HepG2 (cell line): Measurements from ENCODE around the gene MPP3. TPM values are rescaled to one million over a fixed set of nuclear protein-coding genes. Genes with fewer than 3 reads are reported as not detected.
A peak's percentile ranks its signal among the peaks of the same experiment; 100 is the strongest.

ENCODE experiments used
- ATAC-seq: fragments of 200-7000 bp; cut with Tn5 transposase; 3 replicates; pipeline ENCODE4 v1.9.1; 2020; ENCODE audit warnings: mild to moderate bottlenecking, moderate library complexity
- BruUV-seq: library from RNA; stranded (reverse); fragments of 400-500 nt; replicated peaks from 2 replicates; lab custom pipeline; 2021; lab: Mats Ljungman, UMichigan
- CTCF ChIA-PET: fragments of 300-600 bp; formaldehyde crosslinking; extraction: SDS; loops from one replicate; lab custom pipeline; 2021; ENCODE audit warnings: low total read pairs, inconsistent platforms, low intra/inter-chr PET ratio; lab: Yijun Ruan, JAX
- POLR2A ChIA-PET: fragments of 350-600 bp; sonication (Branson Sonifier 250); formaldehyde crosslinking; loops from one replicate; lab custom pipeline; 2020; ENCODE audit warnings: antibody characterized with exemption, inconsistent platforms; lab: Yijun Ruan, JAX
- DNase-seq: peaks from one replicate; pipeline ENCODE4 v3.0.0-alpha.2; 2015; ENCODE audit warnings: low spot score
- FAIRE-seq: peaks from 3 replicates; lab custom pipeline; 2011; peaks lifted over from hg19 to GRCh38; lab: Jason Lieb, UNC
- H2AFZ ChIP-seq: one replicate; pipeline ENCODE4 v1.6.1; 2011; ENCODE audit warnings: low read length, inconsistent platforms
- H3K27ac ChIP-seq: fragments of 300-600 bp; 3 replicates; pipeline ENCODE4 v1.8.0; 2011; ENCODE audit warnings: mixed run types, mild to moderate bottlenecking, mixed read lengths, low read length, inconsistent platforms; ENCODE audit not compliant: insufficient read depth; ENCODE audit errors: extremely low read length
- H3K27me3 ChIP-seq, 2 experiments: fragments of 200-600 bp in 1 of 2; 2 replicates in 1 of 2; 3 replicates in 1 of 2; pipeline versions ENCODE4 v1.6.0 to v1.8.0; 2011; ENCODE audit warnings: low read length in 2 of 2, mild to moderate bottlenecking in 2 of 2, moderate library complexity in 2 of 2, inconsistent platforms in 1 of 2; ENCODE audit not compliant: insufficient read depth in 2 of 2, control insufficient read depth in 1 of 2
- H3K36me3 ChIP-seq, 2 experiments: fragments of 200-600 bp in 1 of 2; replicated peaks in 1 of 2; 2 replicates in 1 of 2; 3 replicates in 1 of 2; pipeline versions ENCODE4 v1.5.1 to v1.8.0; 2011; ENCODE audit warnings: low read length in 2 of 2, inconsistent platforms in 1 of 2; ENCODE audit not compliant: insufficient read depth in 2 of 2, control insufficient read depth in 1 of 2
- H3K4me1 ChIP-seq: 2 replicates; pipeline ENCODE4 v1.5.1; 2012; ENCODE audit warnings: low read length, inconsistent platforms; ENCODE audit not compliant: insufficient read depth
- H3K4me2 ChIP-seq: 2 replicates; pipeline ENCODE4 v1.6.0; 2011; ENCODE audit warnings: low read depth, low read length, inconsistent platforms
- H3K4me3 ChIP-seq, 3 experiments: fragments of 200-600 bp in 1 of 3; sonication (generic), shearing (Covaris generic) in 1 of 3; replicated peaks in 1 of 3; 2 replicates each; pipeline ENCODE4 v1.5.1; 2011 to 2016; ENCODE audit warnings: low read length in 3 of 3, inconsistent platforms in 2 of 3, low read depth in 2 of 3, mild to moderate bottlenecking in 2 of 3, control low read depth in 1 of 3, mixed read lengths in 1 of 3; ENCODE audit not compliant: insufficient read depth in 1 of 3
- H3K79me2 ChIP-seq: one replicate; pipeline ENCODE4 v1.6.1; 2011; ENCODE audit warnings: low read length, inconsistent platforms; ENCODE audit not compliant: insufficient read depth
- H3K9ac ChIP-seq: 2 replicates; pipeline ENCODE4 v1.6.0; 2011; ENCODE audit warnings: mild to moderate bottlenecking, low read depth, low read length, inconsistent platforms; ENCODE audit not compliant: insufficient read depth
- H3K9me3 ChIP-seq: 2 replicates; pipeline ENCODE4 v1.5.1; 2012; ENCODE audit warnings: mild to moderate bottlenecking, low read length
- H4K20me1 ChIP-seq: 2 replicates; pipeline ENCODE4 v1.6.0; 2011; ENCODE audit warnings: inconsistent platforms, mild to moderate bottlenecking, low read length, moderate library complexity; ENCODE audit not compliant: insufficient read depth
- AKAP8 ChIP-seq: sonication (generic); formaldehyde crosslinking; IDR thresholded peaks from 2 replicates; pipeline ENCODE4 v1.5.1; 2020; ENCODE audit warnings: mild to moderate bottlenecking, missing genetic modification reagents
- ARHGAP35 ChIP-seq: sonication (generic); formaldehyde crosslinking; IDR thresholded peaks from 2 replicates; pipeline ENCODE4 v1.9.0; 2022; ENCODE audit warnings: mild to moderate bottlenecking, inconsistent platforms, moderate library complexity, missing genetic modification reagents, borderline replicate concordance
- CAMTA2 ChIP-seq: sonication (generic); formaldehyde crosslinking; IDR thresholded peaks from 2 replicates; pipeline ENCODE4 v1.4.0; 2020; ENCODE audit warnings: mild to moderate bottlenecking, missing genetic modification reagents, borderline replicate concordance
- ETV6 ChIP-seq: sonication (generic); formaldehyde crosslinking; conservative IDR thresholded peaks from 2 replicates; pipeline ENCODE4 v1.4.0; 2020; ENCODE audit warnings: missing genetic modification reagents
- MAF1 ChIP-seq: sonication (generic); formaldehyde crosslinking; IDR thresholded peaks from 2 replicates; pipeline ENCODE4 v1.5.0; 2020; ENCODE audit warnings: missing genetic modification reagents, borderline replicate concordance
- PATZ1 ChIP-seq: sonication (generic); formaldehyde crosslinking; IDR thresholded peaks from 2 replicates; pipeline ENCODE4 v1.4.0; 2020; ENCODE audit warnings: missing genetic modification reagents
- POGZ ChIP-seq: sonication (generic); formaldehyde crosslinking; IDR thresholded peaks from 2 replicates; pipeline ENCODE4 v1.4.0; 2020; ENCODE audit warnings: mild to moderate bottlenecking, missing genetic modification reagents
- PRPF4 ChIP-seq: fragments of 200-400 bp; formaldehyde crosslinking; IDR thresholded peaks from 2 replicates; pipeline ENCODE4 v1.6.1; 2016; ENCODE audit warnings: low read length, low read depth; ENCODE audit not compliant: poor library complexity, severe bottlenecking
- RFXAP ChIP-seq: sonication (generic); formaldehyde crosslinking; IDR thresholded peaks from 2 replicates; pipeline ENCODE4 v1.4.0; 2020; ENCODE audit warnings: missing genetic modification reagents, borderline replicate concordance
- SCMH1 ChIP-seq: sonication (generic); formaldehyde crosslinking; IDR thresholded peaks from 2 replicates; pipeline ENCODE4 v1.9.0; 2021; ENCODE audit warnings: missing genetic modification reagents, mild to moderate bottlenecking, borderline replicate concordance
- SETDB1 ChIP-seq: sonication (generic); formaldehyde crosslinking; IDR thresholded peaks from 2 replicates; pipeline ENCODE4 v1.5.1; 2020; ENCODE audit warnings: missing genetic modification reagents, mild to moderate bottlenecking, borderline replicate concordance
- TCF7 ChIP-seq: sonication (generic); IDR thresholded peaks from 2 replicates; pipeline ENCODE4 v1.6.1; 2016; ENCODE audit warnings: antibody characterized with exemption, low read depth
- THAP7 ChIP-seq: sonication (generic); formaldehyde crosslinking; IDR thresholded peaks from 2 replicates; pipeline ENCODE4 v1.8.1; 2023; ENCODE audit warnings: mild to moderate bottlenecking, missing genetic modification reagents
- ZBTB14 ChIP-seq: sonication (generic); formaldehyde crosslinking; IDR thresholded peaks from 2 replicates; pipeline ENCODE4 v1.4.0; 2020; ENCODE audit warnings: missing genetic modification reagents
- ZKSCAN1 ChIP-seq: fragments of 150-350 bp; IDR thresholded peaks from 2 replicates; pipeline ENCODE4 v1.6.1; 2014; ENCODE audit warnings: low read length
- ZKSCAN5 ChIP-seq: sonication (generic); formaldehyde crosslinking; IDR thresholded peaks from 2 replicates; pipeline ENCODE4 v1.5.1; 2020; ENCODE audit warnings: mild to moderate bottlenecking, missing genetic modification reagents
- ZNF746 ChIP-seq: sonication (generic); formaldehyde crosslinking; IDR thresholded peaks from 2 replicates; pipeline ENCODE4 v1.8.0; 2022; ENCODE audit warnings: mild to moderate bottlenecking, missing genetic modification reagents
- ZZZ3 ChIP-seq: sonication (generic); formaldehyde crosslinking; IDR thresholded peaks from 2 replicates; pipeline ENCODE4 v1.4.0; 2020; ENCODE audit warnings: missing genetic modification reagents, mild to moderate bottlenecking, borderline replicate concordance
- WGBS: methylation state at CpG from one replicate; pipeline ENCODE4 v1.1.6; 2017; ENCODE audit warnings: low lambda C conversion rate; 5-methylcytosine and 5-hydroxymethylcytosine counted together
- in situ Hi-C: cut with HindIII; loops from 2 replicates; pipeline ENCODE4 v1.10.0; 2017; ENCODE audit warnings: low pct_unique_long_range_greater_than_20kb; ENCODE audit not compliant: extremely low pct_ligation_motif_present
- intact Hi-C: fragments of 100-400 bp; cut with micrococcal nuclease; formaldehyde crosslinking; loops from one replicate; pipeline ENCODE4 v1.10.0; 2022; ENCODE audit not compliant: unreplicated experiment
- polyA plus RNA-seq, 8 experiments: library from polyadenylated mRNA; depleted of rRNA in 3 of 8; stranded (reverse) in 7 of 8; unstranded in 1 of 8; fragments of >200 nt; fragmentation: Illumina TruSeq in 4 of 8; extraction: Trizol in 4 of 8; gene quantifications; 2 replicates each; pipeline versions ENCODE4 v1.2.1 to v1.2.3, GENCODE V29; 2011 to 2016; ENCODE audit warnings: low read depth in 4 of 8, missing spikeins in 1 of 8, mixed read lengths in 1 of 8; ENCODE audit not compliant: insufficient read depth in 1 of 8
- total RNA-seq, 5 experiments: library from RNA; depleted of rRNA; stranded (reverse); fragments of >200 nt; fragmentation: Illumina TruSeq; extraction: Trizol; gene quantifications; 2 replicates each; pipeline ENCODE4 v1.2.3, GENCODE V29; 2016; ENCODE audit warnings: low read depth in 1 of 5

Gene MPP3
- total and polyA plus RNA-seq, 2 of the 13 experiments (the other 11 are each of a cell fraction or from before 2014, with no cell fraction given): 0.91 to 1.8 TPM

GRCh38 chr17:43779145-43780125, 53.5 kb downstream of the MPP3 start:
- H3K27me3 ChIP-seq: peaks cover 0 to 44% of the 10 kb centered on the region in 2 experiments; a peak in 3 of 5 replicates
- no peaks in the 10 kb centered on the region for H4K20me1 ChIP-seq
- H3K36me3 ChIP-seq: peaks cover 4 to 19% of the 10 kb centered on the region in 2 experiments
- 6% methylated on average over 21 of the region's 26 CpGs for WGBS
- H3K4me2 ChIP-seq: peak overlapping the region; percentile 97
- peak; percentile 58 for DNase-seq
- H3K9me3 ChIP-seq: no peaks in the 10 kb centered on the region
- peak overlapping the region; percentile 75 to 93 (median 91) for H3K4me3 ChIP-seq
- no peak overlapping the region for H2AFZ ChIP-seq
- peak; percentile 34 for ATAC-seq
- ChIA-PET CTCF (interaction anchor here (0.9 kb wide), 1 partner anchor 67 kb away, joined by 3 read pairs; no protein-coding TSS in a partner anchor), POLR2A (interaction anchor here (0.8 to 1.6 kb wide), 10 partner anchors 10 to 412 kb away, joined by 3 to 7 read pairs (median 3); partner anchors contain the start of gene MPP3)
- in situ Hi-C loops (no loop called here), intact Hi-C loops (no loop called here)
- peak overlapping the region; percentile 100 for H3K9ac ChIP-seq
- TSS peak; percentile 87 for BruUV-seq
- H3K4me1 ChIP-seq: peaks cover 68% of the 10 kb centered on the region
- peak overlapping the region; percentile 95 for H3K27ac ChIP-seq
- H3K79me2 ChIP-seq: peaks cover 23% of the 10 kb centered on the region
- FAIRE-seq: no peak
- TF ChIP-seq RFXAP (CRISPR knock-in tag) (no peak), ZKSCAN1 (0 out of 2 replicates have a peak, but pooled peaks have one; percentile 14), TCF7 (peak; percentile 33; the same call in 1 of the 2 replicates), ZKSCAN5 (CRISPR knock-in tag) (no peak), PATZ1 (CRISPR knock-in tag) (0 out of 2 replicates have a peak, but pooled peaks have one; percentile 5), PRPF4 (no peak), SETDB1 (CRISPR knock-in tag) (no peak), THAP7 (CRISPR knock-in tag) (0 out of 2 replicates have a peak, but pooled peaks have one; percentile 45), SCMH1 (CRISPR knock-in tag) (no peak), ZZZ3 (CRISPR knock-in tag) (no peak), ZBTB14 (0 out of 2 replicates have a peak, but pooled peaks have one; percentile 46), POGZ (CRISPR knock-in tag) (no peak), ZNF746 (0 out of 2 replicates have a peak, but pooled peaks have one; percentile 2), ETV6 (CRISPR knock-in tag) (no peak), ARHGAP35 (CRISPR knock-in tag) (no peak), CAMTA2 (CRISPR knock-in tag) (no peak), AKAP8 (CRISPR knock-in tag) (no peak), MAF1 (no peak)
